NK-92 (cell line): Measurements from ENCODE around the gene PEPD.

ENCODE experiments used
- DNase-seq: peaks from one replicate; lab custom pipeline; 2025; ENCODE audit not compliant: unreplicated experiment; lab: John Stamatoyannopoulos, UW

Gene PEPD

DNA sequence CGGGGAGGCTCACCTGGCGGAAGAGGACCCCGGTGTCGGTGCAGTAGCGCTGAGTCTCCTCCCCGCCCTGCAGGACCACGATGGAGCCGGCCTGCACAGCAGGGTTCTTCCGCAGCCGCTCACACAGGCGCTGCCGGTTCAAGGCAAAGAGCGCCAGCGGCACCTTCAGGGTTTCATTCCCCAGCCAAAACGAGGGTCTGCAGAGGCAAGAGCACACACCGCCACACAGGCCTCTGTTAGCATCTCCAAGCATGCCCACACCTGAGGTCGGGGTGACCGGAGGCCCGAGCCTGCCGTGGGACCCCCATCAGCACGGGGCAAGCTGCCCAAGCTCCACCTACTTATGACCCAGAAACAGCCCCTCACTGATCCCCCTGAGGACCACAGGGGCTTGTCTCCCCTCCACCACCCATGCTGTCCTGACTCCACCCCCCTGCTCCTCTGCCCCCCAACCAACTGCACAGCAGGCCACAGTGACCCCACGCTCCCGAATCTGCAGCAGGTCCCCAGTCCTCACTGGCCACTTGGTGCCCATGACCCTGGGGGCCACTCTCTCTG, 8.9 kb downstream of the PEPD start:
- no peak for DNase-seq

DNA sequence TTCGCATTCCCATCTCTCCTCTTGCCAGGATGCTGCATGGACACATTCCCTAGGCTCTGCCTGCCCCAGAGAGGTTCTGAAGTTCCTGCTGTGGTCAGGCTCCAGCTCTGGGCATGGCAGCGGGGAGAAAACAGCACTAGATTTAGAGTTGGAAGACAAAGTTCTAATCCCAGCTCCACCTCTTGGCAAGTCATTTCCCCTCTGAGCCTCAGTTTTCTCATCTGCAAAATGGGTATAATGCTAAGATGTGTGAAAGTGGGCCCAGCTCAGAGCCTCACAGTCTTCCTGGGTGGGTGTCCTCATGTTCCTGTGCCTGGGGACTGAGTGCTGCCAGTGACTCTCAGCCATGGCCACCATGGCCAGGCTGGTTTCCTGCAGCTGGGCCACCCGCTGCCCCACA, 9.6 kb downstream of the PEPD start:
- no peak for DNase-seq

DNA sequence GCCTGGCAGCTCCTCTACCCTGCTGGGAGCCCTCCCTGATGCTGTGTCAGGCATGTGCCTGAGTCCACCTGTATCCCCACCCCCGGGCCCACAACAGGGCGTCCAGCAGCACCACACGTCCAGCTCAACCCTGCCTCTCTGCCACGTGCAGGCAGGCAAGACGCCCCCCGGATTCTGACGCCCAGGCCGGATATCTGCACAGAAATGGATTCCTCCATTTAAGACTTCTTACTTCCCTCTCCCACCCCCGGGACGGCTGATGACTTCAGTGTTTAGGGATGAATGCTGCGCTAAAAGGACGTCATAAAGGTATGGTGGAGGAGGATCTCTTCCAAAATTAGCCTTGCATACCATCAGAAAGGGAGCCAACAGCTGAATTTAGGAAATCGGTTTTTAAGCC, 10.2 kb downstream of the PEPD start:
- DNase-seq, result no peak

DNA sequence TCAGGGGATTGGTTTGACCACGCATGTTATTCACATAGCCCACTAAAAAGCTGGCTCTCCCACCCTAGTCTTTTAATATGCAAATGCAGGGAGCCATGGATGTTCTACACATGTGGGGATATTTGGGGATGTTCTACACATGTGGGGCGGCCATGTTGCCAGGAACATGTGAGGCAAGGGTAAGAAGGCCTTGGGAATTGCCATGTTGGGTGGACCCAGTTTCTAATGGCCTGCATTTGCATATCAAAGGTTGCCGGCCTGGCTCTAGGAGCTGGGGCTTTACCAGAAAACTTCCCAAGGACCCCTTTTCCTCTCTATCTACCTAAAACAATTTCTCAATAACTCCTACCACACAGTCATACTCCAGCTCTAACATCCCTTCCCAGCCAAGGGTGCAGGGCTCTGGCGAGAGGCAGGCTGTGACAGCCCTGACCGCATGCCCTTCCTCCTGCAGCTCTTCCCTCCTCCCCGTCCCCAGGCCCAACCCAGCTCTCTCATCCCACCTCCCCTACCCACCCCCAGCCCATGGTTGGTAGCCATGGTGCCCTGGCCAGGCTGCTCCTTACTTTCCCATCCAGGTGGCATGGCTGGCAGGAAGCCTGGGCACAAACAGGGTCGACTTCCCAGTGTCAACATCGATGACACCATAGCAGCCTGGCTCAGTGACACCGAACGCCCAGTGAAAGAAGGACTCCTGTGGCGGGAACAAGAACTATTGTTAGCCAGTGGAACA, 11.0 kb downstream of the PEPD start:
- DNase-seq, result no peak

DNA sequence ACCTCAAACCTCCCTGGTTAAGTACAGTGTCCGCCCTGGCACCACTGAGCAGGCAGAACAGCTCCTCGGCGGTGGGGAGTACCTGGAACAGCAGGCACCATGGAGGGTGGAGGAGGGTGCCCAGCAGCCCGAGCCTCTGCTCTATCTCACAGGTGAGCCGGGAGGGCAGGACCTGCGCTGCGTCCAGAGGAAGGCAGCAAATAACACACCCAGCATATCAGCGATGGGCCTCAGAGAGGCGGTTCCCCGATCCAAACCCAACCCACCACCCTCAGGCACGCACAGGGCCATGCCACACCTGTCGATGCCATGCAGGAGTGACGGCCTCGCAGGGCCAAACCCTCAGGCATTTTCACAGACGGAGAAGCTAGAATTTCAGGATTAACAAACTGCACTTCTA, 11.8 kb downstream of the PEPD start:
- no peak for DNase-seq

DNA sequence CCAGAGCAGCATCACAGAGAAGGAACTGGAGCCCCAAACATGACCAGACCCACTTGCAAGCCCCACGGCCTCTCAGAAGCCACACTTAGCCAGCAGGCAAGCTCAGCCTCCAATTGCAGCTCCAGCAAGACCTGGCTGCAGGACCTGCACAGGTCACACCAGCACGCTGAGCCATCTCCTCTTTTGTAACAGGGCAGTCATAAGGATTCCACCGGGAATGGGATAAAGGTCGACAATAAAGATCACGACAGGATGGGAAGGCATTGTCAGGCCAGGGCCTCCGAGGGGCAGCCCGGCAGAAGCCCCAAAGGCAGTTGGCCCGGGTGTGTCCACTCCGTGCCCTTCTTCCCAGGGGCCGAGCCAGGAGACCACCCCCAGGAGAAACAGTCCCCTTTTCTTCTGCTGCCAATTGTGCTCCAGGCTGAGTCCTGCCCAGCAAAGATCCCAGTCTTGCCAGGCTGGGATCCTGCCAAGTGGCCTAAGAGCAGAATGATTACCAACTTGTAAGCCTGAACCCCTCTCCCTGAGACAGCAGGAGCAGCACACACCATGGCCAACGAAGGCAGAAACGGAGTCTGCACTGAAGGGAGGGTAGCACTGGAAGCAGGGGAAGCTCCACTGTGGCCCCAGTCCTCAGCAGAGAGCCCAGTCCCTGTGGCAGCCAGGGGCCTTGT, 12.5 kb downstream of the PEPD start:
- no peak for DNase-seq

DNA sequence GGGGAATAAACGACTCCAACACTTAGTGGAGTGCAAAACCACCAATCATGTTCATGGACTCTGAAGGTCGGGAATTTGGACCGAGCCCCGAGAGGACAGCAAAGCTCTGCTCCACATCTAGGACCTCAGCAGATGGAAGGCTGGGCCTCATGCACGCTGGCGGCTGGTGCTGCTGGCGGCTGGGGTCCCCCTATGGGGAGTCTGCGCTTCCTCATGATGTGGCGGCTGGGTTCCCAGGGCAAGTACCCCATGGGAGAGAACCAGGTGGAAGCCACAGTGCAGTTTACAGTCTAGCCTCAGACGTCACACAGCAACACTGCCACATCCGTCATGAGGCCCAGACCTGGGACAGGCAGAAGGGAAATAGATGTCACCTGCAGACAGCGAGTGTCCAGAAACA, 13.2 kb downstream of the PEPD start:
- DNase-seq, result no peak

DNA sequence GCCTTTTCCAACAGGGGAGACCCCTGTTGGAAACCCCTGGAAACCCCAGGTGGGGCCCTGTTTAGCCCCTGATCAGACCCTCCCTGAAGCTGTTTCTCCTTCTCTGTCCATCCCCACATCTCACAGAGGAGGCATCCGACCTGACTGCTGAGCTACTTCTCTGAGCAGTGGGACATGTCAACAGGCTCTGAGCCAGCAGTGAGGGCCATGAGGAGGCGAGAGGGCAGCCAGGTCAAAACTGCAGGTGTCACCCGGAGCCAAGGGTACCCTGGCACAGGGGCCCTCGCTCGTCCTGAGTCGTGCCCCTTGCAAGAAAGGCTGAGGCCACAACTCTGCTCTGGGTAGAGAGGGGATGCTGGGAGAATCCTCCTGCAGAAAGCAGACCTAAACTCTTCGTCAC, 13.6 kb downstream of the PEPD start:
- no peak for DNase-seq

DNA sequence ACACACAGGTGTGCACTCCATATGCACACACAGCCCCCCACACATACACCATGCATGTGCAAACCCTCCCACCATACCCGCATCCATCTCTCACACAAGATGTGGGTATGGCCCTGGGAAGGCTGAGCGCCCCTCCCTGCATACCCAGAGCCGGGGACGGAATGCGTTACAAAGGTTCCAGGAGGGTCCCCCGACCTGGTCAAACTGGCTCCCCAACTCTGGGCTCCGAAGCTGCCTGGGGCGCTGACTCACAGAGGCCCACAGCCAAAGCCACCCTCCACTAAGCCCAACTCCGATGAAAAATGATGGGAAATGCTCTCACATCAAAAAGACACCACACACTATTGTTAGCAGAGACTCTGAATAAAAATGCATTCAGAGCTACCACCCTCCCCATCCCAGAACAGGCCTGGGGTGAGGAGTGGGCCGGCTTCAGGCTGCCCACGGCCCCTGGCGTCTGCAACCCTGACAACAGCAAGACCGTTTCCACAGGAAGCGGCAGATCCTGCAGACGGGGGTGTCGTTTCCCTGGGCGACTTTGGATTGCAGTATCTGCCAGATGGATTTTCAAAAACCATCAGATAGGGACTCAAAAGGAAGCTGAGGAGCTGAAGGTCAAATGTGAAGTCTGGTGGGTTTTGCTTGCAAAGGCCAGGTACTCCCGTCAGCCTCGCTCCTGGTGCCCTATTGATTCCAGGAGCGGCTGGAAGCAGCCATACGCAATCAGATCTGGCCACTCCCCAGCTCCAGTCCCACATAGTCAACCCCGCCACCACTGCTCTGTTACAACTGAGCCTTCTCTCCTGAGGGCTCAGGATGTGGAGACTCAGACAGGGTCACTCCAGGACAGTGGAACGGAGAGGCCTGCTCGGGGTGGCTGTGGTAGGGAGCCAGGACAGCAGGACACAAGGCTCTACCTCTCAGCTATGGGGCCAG, 14.3 kb downstream of the PEPD start:
- no peak for DNase-seq

DNA sequence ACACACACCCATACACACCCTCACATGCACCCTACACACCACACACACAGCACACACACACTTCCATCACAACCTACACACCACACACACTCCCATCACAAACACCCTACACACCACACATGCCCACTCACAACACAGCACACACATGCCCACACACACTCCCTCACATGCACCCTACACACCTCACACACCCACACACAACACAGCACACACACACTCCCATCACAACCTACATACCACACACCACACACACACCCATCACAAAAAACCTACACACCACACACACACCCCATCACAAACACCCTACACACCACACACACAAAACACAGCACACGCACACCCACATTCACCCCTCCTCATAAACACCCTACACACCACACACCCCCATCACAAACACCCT, 15.1 kb downstream of the PEPD start:
- no peak for DNase-seq

DNA sequence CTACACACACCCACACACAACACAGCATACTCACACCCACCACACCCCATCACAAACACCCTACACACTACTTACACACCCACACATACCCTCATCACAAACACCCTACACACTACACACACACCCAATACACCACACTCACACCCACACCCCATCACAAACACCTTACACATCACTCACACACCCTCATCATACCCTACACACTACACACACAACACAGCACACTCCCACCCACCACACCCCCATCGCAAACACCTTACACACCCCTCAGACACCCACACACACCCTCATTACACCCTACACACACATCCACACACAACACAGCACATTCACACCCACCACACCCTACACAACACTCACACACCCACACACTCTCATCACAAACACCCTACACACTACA, 15.8 kb downstream of the PEPD start:
- no peak for DNase-seq

DNA sequence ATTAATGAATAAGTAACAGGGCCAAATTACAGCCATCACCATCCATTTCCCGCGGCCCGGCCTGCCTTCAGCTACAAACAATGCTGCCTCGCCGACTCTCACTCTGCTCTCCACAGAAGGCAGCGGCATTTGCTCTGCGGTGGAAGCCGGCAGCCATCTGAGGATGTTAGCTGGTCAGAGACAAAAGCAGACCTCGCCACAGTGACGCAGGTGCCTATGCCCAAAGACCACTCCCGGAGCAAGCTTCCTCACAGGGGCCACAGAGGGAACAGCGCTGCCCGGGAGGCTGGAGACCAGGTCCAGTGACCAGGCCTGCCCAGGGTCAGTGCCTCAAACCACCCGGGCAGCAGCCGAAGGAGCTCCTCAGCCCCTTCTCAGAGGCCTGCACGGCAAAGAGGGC, 16.4 kb downstream of the PEPD start:
- no peak for DNase-seq

DNA sequence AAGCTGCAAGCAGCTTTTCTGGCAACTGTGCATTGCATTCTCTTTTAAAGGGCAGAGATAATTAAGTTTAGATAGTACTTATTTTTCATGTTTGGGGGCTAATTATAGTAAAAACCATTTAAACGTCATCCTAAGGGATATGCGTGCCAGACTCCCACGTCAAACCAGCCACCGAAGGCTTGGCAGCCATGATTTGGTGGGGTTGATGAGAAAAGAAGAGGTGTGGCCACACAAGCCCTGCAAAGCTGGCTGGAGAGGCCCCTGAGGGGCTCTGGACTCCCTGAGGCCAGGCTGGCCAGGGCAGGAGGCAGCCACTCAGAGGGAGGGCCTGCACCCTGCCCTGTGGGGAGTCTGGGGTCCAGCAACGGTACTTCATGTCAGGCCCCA, 17.5 kb downstream of the PEPD start:
- DNase-seq, result no peak

DNA sequence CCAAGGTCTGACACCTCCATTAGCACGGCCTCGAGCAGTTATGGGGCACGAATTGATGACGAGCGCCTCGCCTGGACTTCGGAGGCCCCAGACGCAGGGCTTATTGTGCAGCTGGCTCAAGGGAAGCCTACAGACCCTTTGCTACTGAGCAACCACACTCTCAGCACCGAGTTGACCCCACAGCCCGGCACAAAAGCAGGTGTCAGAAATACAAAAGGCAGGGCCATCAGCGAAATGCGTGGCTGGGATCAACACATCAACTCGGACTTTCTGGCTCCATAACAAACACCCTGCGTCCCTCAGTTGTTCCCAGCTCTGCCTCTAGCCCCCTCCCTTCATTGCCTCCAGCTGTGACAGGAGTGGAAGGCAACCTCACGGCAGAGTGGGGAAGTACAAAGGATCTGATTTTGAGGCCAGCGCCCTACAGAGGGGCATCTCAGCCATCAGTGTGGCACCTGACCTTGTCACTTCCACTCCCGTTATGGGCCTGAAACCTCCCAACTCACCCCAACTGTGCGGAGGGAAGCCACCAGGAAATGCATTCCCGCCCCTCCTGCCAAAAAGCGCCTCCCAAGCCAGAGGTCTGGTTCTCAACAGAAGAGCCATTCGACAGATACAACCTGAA, 18.0 kb downstream of the PEPD start:
- DNase-seq, result no peak

DNA sequence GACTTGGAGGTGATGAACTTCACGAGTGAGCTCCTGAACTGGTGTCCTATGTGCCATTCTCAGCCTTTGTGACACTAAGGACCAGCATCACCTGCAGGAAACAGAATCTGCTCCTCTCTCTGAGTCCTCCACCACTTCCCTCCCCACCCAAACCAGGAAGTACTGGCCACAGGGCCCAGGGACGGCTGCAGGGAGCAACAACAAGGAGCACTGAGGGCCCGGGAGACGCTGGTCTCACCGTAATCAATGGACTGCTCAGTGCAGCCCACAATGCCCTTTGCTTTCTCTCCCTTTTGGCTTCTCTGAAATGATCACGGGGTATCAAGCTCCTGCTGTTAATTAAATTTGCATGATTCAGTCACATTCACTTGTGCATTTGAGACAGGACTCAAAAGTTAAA, 18.6 kb downstream of the PEPD start:
- DNase-seq, result no peak

DNA sequence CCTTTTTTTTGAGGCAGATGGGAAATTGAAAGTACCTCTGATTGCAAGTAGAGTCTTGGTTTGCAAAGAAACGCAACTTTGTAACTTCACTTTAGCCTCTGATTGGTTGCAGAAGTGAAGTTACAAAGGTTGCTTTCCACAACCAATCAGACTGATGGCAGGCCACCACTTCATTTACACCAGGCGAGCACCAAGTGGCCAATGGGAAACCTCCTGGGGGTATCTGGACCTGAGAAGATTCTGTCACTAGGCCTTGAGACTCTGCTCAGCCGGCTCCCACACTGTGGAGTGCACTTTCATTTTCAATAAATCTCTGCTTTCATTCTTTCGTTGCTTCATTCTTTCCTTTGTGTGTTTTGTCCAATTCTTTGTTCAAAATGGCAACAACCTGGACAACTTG, 19.1 kb downstream of the PEPD start:
- DNase-seq, result no peak

DNA sequence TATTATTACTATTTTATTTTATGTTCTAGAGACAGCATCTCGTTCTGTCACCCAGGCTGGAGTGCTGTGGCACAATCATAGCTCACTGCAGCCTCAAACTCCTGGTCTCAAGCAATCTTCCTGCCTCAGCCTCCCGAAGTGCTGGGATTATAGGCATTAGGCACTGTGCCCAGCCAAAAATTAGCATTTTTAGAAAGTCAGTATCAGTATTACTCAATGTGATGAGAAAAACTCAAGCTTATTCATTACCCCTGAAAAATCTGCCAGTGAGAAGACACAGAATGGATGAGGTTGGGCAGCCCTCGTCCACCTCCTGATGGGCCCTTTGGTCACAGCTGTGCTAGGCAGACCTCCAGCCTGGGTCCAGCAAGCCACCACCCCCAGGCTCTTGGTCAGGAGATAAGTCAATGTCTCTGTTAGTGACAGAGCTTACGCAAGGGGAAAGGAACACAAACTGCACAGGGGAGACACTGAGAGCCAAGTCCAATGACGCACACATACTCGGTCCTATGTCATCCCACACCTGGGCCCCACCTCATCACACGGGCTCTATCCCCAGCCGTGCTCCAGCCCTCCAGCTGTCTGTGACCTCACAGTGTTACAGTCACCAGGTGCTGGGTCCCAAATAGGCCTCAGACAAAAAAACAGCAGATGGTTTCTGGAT, 19.8 kb downstream of the PEPD start:
- DNase-seq, result no peak

DNA sequence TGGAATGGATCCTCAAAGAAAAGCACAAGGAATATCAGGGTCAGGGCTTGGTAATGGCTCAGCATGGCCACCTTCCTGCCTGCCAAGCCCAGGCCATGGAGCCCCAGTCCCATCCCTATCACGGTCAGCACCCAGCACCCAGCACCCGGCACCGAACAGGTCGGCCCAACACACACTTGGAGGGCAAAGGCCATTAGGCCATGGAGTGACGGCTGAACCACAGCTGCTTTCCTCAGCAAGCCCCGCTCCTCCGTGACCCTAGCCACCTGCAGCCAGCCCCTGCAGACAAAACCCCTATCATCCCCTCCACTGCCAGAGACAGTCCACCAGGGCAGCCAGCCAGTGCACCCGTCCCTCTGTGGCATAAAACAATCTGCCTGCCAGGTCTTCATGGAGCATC, 20.6 kb downstream of the PEPD start:
- DNase-seq, result no peak

DNA sequence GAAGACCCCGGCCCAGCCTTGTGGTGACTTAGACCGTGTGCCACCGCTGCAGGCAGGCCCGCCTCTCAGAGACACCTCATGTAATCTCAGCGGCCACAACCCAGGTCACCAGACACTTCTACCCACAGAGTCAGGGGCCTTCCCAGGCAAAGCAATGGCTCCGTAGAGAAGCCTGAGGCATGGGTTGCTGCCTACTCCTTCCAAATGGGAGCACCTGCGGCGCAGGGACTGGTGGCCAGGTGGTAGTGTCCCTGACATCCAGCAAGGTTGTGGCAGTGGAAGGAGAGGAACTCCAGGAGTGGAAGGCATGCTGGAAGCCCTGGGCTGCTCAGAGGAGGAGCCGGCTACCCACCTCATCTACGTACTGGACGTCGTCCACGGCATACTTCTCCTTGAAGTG, 21.0 kb downstream of the PEPD start:
- no peak for DNase-seq

DNA sequence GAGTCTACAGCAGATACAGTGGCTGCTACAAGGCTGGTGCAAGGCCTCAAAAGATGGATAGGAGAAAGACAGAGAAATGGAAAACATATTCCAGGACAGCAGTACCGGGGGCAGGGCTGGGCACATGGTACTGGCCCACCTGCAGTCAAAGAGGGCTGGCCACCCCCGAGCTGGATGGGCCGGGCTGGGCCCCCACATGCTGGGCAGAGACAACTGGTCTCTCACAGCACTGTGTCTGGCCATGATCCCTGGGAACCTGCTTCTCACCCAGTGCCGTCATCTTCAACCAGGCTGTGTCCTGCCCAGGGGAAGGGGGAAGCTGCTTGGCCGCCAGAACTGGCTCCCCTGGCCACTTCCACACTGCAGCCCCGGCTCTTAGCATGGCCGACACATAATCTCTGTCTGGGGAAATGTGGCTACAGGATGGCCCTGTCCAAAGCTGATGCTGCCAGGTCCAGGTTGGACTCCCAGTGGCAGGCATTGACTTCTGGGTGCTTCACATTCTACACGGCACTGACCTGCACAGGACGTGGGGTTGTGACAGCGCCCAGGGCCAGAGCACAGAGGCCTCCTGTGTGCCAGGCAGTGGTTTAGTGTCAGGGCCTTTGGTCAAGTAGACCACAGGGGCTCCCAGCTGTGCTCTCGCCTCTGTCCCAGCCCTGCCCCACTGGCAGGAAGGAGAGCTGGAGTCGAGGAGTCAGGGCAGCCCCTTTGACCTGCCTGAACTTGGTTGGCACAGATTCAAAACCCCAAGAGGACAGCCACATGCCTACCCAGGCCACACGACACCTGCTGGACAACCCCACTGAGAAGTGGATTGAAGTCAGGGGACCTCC, 21.7 kb downstream of the PEPD start:
- DNase-seq, result no peak
